ENCODE data around the gene TMEM26.

Gene TMEM26

GRCh38 chr10:61452655-61453641, at the start of gene TMEM26:
TSS of gene TMEM26 (minus strand) at chr10:61453381. CDS start at chr10:61453081, 300 bp downstream.
- DNase-seq (ENCODE audit: low read depth) = no peak

- no peak for DNase-seq (ENCODE audit: low read depth)
Measured at GRCh38 chr10:61500460-61500859, 47.3 kb upstream of the TMEM26 start.

GRCh38 chr10:61492364-61492995, 39.3 kb upstream of the TMEM26 start:
- DNase-seq (ENCODE audit: low read depth) = no peak

GRCh38 chr10:61487506-61487905, 34.3 kb upstream of the TMEM26 start:
- peak; percentile 20 for DNase-seq (ENCODE audit: low read depth)

GRCh38 chr10:61486738-61487396, 33.7 kb upstream of the TMEM26 start:
- peak; percentile 22 for DNase-seq (ENCODE audit: low read depth)

GRCh38 chr10:61486251-61486650, 33.1 kb upstream of the TMEM26 start:
- DNase-seq (ENCODE audit: low read depth) = no peak

- DNase-seq (ENCODE audit: low read depth) = no peak
Measured at GRCh38 chr10:61481597-61481996, 28.4 kb upstream of the TMEM26 start.

GRCh38 chr10:61480208-61480607, 27.0 kb upstream of the TMEM26 start:
- DNase-seq (ENCODE audit: low read depth) = no peak

GRCh38 chr10:61478621-61479312, 25.6 kb upstream of the TMEM26 start:
- DNase-seq (ENCODE audit: low read depth) = no peak

- no peak for DNase-seq (ENCODE audit: low read depth)
Measured at GRCh38 chr10:61477451-61477850, 24.3 kb upstream of the TMEM26 start.

- DNase-seq (ENCODE audit: low read depth) = no peak
Measured at GRCh38 chr10:61476529-61476928, 23.3 kb upstream of the TMEM26 start.

GRCh38 chr10:61475449-61475873, 22.3 kb upstream of the TMEM26 start:
- no peak for DNase-seq (ENCODE audit: low read depth)

GRCh38 chr10:61472090-61472674, 19.0 kb upstream of the TMEM26 start:
- DNase-seq (ENCODE audit: low read depth) = no peak

- DNase-seq (ENCODE audit: low read depth) = no peak
Measured at GRCh38 chr10:61471491-61471890, 18.3 kb upstream of the TMEM26 start.

GRCh38 chr10:61470740-61471139, 17.6 kb upstream of the TMEM26 start:
- DNase-seq (ENCODE audit: low read depth) = no peak

GRCh38 chr10:61465901-61466632, 12.9 kb upstream of the TMEM26 start:
- no peak for DNase-seq (ENCODE audit: low read depth)

GRCh38 chr10:61465171-61465496, 12.0 kb upstream of the TMEM26 start:
- DNase-seq (ENCODE audit: low read depth) = no peak

- DNase-seq (ENCODE audit: low read depth) = no peak
Measured at GRCh38 chr10:61464461-61465170, 11.4 kb upstream of the TMEM26 start.

GRCh38 chr10:61463035-61463909, 10.1 kb upstream of the TMEM26 start:
- no peak for DNase-seq (ENCODE audit: low read depth)

All from non-pigmented ciliary epithelial cell (primary cell).